K562 (cell line): ENCODE measurements around the gene PSRC1. TPM values are rescaled to one million over a fixed set of nuclear protein-coding genes. Genes with fewer than 3 reads are reported as not detected.
A peak's percentile ranks its signal among the peaks of the same experiment; 100 is the strongest.

Experiments
- CBX1 ChIP-seq: sonication (generic); IDR thresholded peaks from 2 replicates; pipeline ENCODE4 v1.6.1; 2016; ENCODE audit warnings: antibody characterized with exemption, low read depth, mild to moderate bottlenecking
- CCAR2 ChIP-seq: fragments of 200-400 bp; formaldehyde crosslinking; IDR thresholded peaks from 2 replicates; pipeline ENCODE4 v1.6.1; 2017; ENCODE audit warnings: mild to moderate bottlenecking, low read depth, low read length
- E2F5 ChIP-seq: sonication (generic); formaldehyde crosslinking; IDR thresholded peaks from 2 replicates; pipeline ENCODE4 v1.8.0; 2022; ENCODE audit warnings: mild to moderate bottlenecking, missing genetic modification reagents
- HCFC1 ChIP-seq: IDR thresholded peaks from 2 replicates; pipeline ENCODE4 v1.6.1; 2012; ENCODE audit warnings: low read depth, low read length, improper control_type of control experiment
- HNRNPLL ChIP-seq: fragments of 200-400 bp; formaldehyde crosslinking; IDR thresholded peaks from 2 replicates; pipeline ENCODE4 v1.6.1; 2017; ENCODE audit warnings: low read length, low read depth, mild to moderate bottlenecking; ENCODE audit not compliant: poor library complexity, severe bottlenecking
- KLF1 ChIP-seq: fragments of 450-650 bp; IDR thresholded peaks from 2 replicates; pipeline ENCODE4 v1.6.1; 2016; ENCODE audit warnings: missing genetic modification characterization, missing compliant biosample characterization
- MTA2 ChIP-seq: fragments of 450-650 bp; IDR thresholded peaks from 2 replicates; pipeline ENCODE4 v1.6.1; 2016; ENCODE audit warnings: low read depth
- NFE2L1 ChIP-seq: fragments of 450-650 bp; IDR thresholded peaks from 2 replicates; pipeline ENCODE4 v1.6.1; 2016; ENCODE audit warnings: missing genetic modification characterization, low read depth, mild to moderate bottlenecking, missing compliant biosample characterization, moderate library complexity, borderline replicate concordance
- NFIC ChIP-seq: fragments of 450-650 bp; IDR thresholded peaks from 2 replicates; pipeline ENCODE4 v1.6.1; 2017; ENCODE audit warnings: mild to moderate bottlenecking, inconsistent platforms
- RBM39 ChIP-seq: fragments of 200-400 bp; formaldehyde crosslinking; optimal IDR thresholded peaks from 2 replicates; pipeline ENCODE3; 2018; ENCODE audit warnings: low read depth, low read length
- RFX7 ChIP-seq: fragments of 250-450 bp; sonication (Bioruptor Pico); IDR thresholded peaks from 2 replicates; pipeline ENCODE4 v1.5.1; 2021; ENCODE audit warnings: mild to moderate bottlenecking
- SETDB1 ChIP-seq: IDR thresholded peaks from one replicate; pipeline ENCODE4 v1.6.1; 2012; ENCODE audit warnings: low read length, control low read depth, inconsistent platforms
- SIRT6 ChIP-seq: IDR thresholded peaks from one replicate; pipeline ENCODE4 v1.6.1; 2012; ENCODE audit warnings: low read depth, mild to moderate bottlenecking, control low read depth, inconsistent platforms, low read length, moderate library complexity
- SMARCA5 ChIP-seq: fragments of 450-650 bp; IDR thresholded peaks from 2 replicates; pipeline ENCODE4 v1.6.1; 2016
- SNAPC5 ChIP-seq: fragments of 250-450 bp; sonication (Bioruptor Pico); IDR thresholded peaks from 2 replicates; pipeline ENCODE4 v1.8.0; 2021; ENCODE audit warnings: moderate library complexity, mild to moderate bottlenecking, inconsistent platforms
- TBP ChIP-seq: optimal IDR thresholded peaks from 2 replicates; pipeline ENCODE3; 2011; ENCODE audit warnings: low read depth, low read length, improper control_type of control experiment
- TEAD1 ChIP-seq, 2 experiments: fragments of 450-650 bp in 1 of 2; sonication (generic) in 1 of 2; formaldehyde crosslinking; IDR thresholded peaks; 2 replicates each; pipeline versions ENCODE4 v1.4.0 to v1.8.0; 2020 to 2022; ENCODE audit warnings: mild to moderate bottlenecking in 2 of 2, missing genetic modification reagents in 1 of 2
- USF1 ChIP-seq: sonication (generic); formaldehyde crosslinking; IDR thresholded peaks from 2 replicates; pipeline ENCODE4 v1.9.0; 2022; ENCODE audit warnings: mild to moderate bottlenecking, missing genetic modification reagents
- XRCC3 ChIP-seq: fragments of 450-650 bp; IDR thresholded peaks from 2 replicates; pipeline ENCODE4 v1.6.1; 2017; ENCODE audit warnings: mild to moderate bottlenecking, moderate library complexity
- ZBTB1 ChIP-seq: sonication (generic); formaldehyde crosslinking; IDR thresholded peaks from 2 replicates; pipeline ENCODE4 v1.8.1; 2023; ENCODE audit warnings: missing genetic modification reagents, low read depth, mild to moderate bottlenecking, borderline replicate concordance
- ZNF133 ChIP-seq: fragments of 250-450 bp; sonication (Bioruptor Pico); IDR thresholded peaks from 2 replicates; pipeline ENCODE4 v1.4.0; 2020; ENCODE audit warnings: mild to moderate bottlenecking
- ZNF174 ChIP-seq: fragments of 250-450 bp; sonication (Bioruptor Pico); IDR thresholded peaks from 2 replicates; pipeline ENCODE4 v1.4.0; 2020; ENCODE audit warnings: mild to moderate bottlenecking
- ZNF175 ChIP-seq: fragments of 200-800 bp; sonication (Bioruptor generic); IDR thresholded peaks from 2 replicates; pipeline ENCODE4 v1.6.1; 2016; ENCODE audit warnings: low read depth, mild to moderate bottlenecking, missing genetic modification characterization, missing compliant biosample characterization
- ZNF184 ChIP-seq: sonication (generic); formaldehyde crosslinking; IDR thresholded peaks from 2 replicates; pipeline ENCODE4 v1.5.0; 2020; ENCODE audit warnings: missing genetic modification reagents
- ZNF518B ChIP-seq: fragments of 250-450 bp; sonication (Bioruptor Pico); IDR thresholded peaks from 2 replicates; pipeline ENCODE4 v1.5.0; 2021; ENCODE audit warnings: mild to moderate bottlenecking, moderate library complexity
- polyA plus RNA-seq, 8 experiments: library from polyadenylated mRNA; depleted of rRNA in 4 of 8; stranded (reverse) in 5 of 8; unstranded in 3 of 8; fragments of >200 nt; fragmentation: Nextera tagmentation in 2 of 8; fragmentation: Illumina TruSeq in 1 of 8; extraction: Ambion mirVana in 2 of 8; extraction: Trizol in 1 of 8; gene quantifications; 2 replicates each; pipeline versions ENCODE4 v1.2.1 to v1.2.3, GENCODE V29; 2011 to 2014; ENCODE audit warnings: inconsistent platforms in 1 of 8, missing spikeins in 1 of 8
- total RNA-seq, 7 experiments: library from RNA; depleted of rRNA in 6 of 7; stranded (reverse); fragments of >200 nt in 6 of 7; fragmentation: Illumina TruSeq in 2 of 7; extraction: Trizol in 2 of 7; gene quantifications; 2 replicates each; pipeline versions ENCODE4 v1.2.1 to v1.2.3, GENCODE V29; 2011 to 2021; ENCODE audit warnings: low replicate concordance in 1 of 7

The PSRC1 gene
- total and polyA plus RNA-seq, 9 of the 15 experiments (the other 6 are each of a cell fraction or from before 2014, with no cell fraction given): 6.5 to 65.2 (median 39.3) TPM

GRCh38 chr1:109240158-109241152 is 42.5 kb downstream of the PSRC1 start (continued):
- TF ChIP-seq ZNF133 (CRISPR knock-in tag): no peak
- 0 out of 2 replicates have a peak, but pooled peaks have one; percentile 36 for TF ChIP-seq ZNF518B (CRISPR knock-in tag)
- TF ChIP-seq NFE2L1 (tag): no peak
- TF ChIP-seq CBX1: 0 out of 2 replicates have a peak, but pooled peaks have one; percentile 16
- TF ChIP-seq HCFC1: no peak
- no peak for TF ChIP-seq TBP
- no peak for TF ChIP-seq SIRT6
- no peak for TF ChIP-seq ZNF174
- no peak for TF ChIP-seq ZNF175
- no peak for TF ChIP-seq SNAPC5 (CRISPR knock-in tag)
- no peak for TF ChIP-seq RBM39
- no peak for TF ChIP-seq CCAR2
- TF ChIP-seq MTA2: no peak
- peak; percentile 34 for TF ChIP-seq NFIC
- TF ChIP-seq XRCC3: no peak
- no peak for TF ChIP-seq E2F5 (CRISPR knock-in tag)
- no peak for TF ChIP-seq RFX7 (CRISPR knock-in tag)
- no peak for TF ChIP-seq ZBTB1 (CRISPR knock-in tag)
- no peak for TF ChIP-seq SETDB1
- TF ChIP-seq ZNF184 (CRISPR knock-in tag): no peak
- TF ChIP-seq HNRNPLL: no peak
- TF ChIP-seq KLF1 (tag): no peak
- TF ChIP-seq SMARCA5: no peak
- TF ChIP-seq TEAD1 (CRISPR knock-in tag; IDR thresholded peaks at IDR 0.05): no peak; a peak in 1 of 4 replicates
- no peak for TF ChIP-seq USF1 (CRISPR knock-in tag)
